Psoas muscle (tissue), 8 donors: Measurements from ENCODE around the gene PRRG1. TPM values are rescaled to one million over a fixed set of nuclear protein-coding genes. Genes with fewer than 3 reads are reported as not detected.
A peak's percentile ranks its signal among the peaks of the same experiment; 100 is the strongest.

Experiments used
- ATAC-seq, 4 donors: fragments of 200-7000 bp; cut with Tn5 transposase; one replicate each; pipeline ENCODE4 v1.9.1; 2020; ENCODE audit warnings: moderate library complexity in 3 of 4, mild to moderate bottlenecking in 2 of 4
- DNase-seq, 2 donors: peaks; one replicate each; pipeline ENCODE4 v3.0.0-alpha.2; 2020
- H3K27ac ChIP-seq: fragments of 200-600 bp; one replicate; pipeline ENCODE4 v1.8.0; 2022
- H3K27me3 ChIP-seq, 3 donors: fragments of 200-600 bp in 1 of 3; one replicate each; pipeline versions ENCODE4 v1.6.1 to v1.8.0; 2013 to 2022; ENCODE audit warnings: low read length in 2 of 3, mild to moderate bottlenecking in 2 of 3, moderate library complexity in 1 of 3; ENCODE audit not compliant: insufficient read depth in 3 of 3
- H3K36me3 ChIP-seq, 2 donors: fragments of 200-600 bp in 1 of 2; one replicate each; pipeline versions ENCODE4 v1.6.1 to v1.8.0; 2013 to 2022; ENCODE audit warnings: low read depth in 1 of 2, mild to moderate bottlenecking in 1 of 2, moderate library complexity in 1 of 2; ENCODE audit not compliant: insufficient read depth in 1 of 2
- H3K4me1 ChIP-seq: fragments of 200-600 bp; one replicate; pipeline ENCODE4 v1.8.0; 2022
- H3K4me3 ChIP-seq: fragments of 200-600 bp; one replicate; pipeline ENCODE4 v1.8.0; 2022; ENCODE audit warnings: mild to moderate bottlenecking
- H3K9me3 ChIP-seq: fragments of 200-600 bp; one replicate; pipeline ENCODE4 v1.8.0; 2022
- CTCF ChIP-seq: fragments of 200-600 bp; IDR thresholded peaks from one replicate; pipeline ENCODE4 v1.8.0; 2022; ENCODE audit warnings: antibody characterized with exemption
- WGBS, 3 donors: extraction: QIAGEN DNeasy Blood & Tissue Kit; methylation state at CpG; one replicate each; pipeline versions ENCODE4 v1.1.6 to v1.1.7; 2013; 5-methylcytosine and 5-hydroxymethylcytosine counted together
- intact Hi-C, 2 donors: fragments of 100-400 bp; cut with DNase I; formaldehyde crosslinking; loops; one replicate each; pipeline versions ENCODE4 v1.11.0 to v1.14.2; 2022
- polyA plus RNA-seq, 3 donors: library from polyadenylated mRNA; stranded (reverse); fragments of 200-250 nt; gene quantifications; one replicate each; pipeline ENCODE4 v1.2.3, GENCODE V29; 2013
- total RNA-seq, 4 donors: library from RNA; stranded (reverse); fragmentation: NEBNext Ultra II Directional in 2 of 4; extraction: Animal tissue kit (Norgen Biotek cat#: 25700) in 2 of 4; gene quantifications; one replicate each; pipeline versions ENCODE4 v1.2.1 to v1.2.4, GENCODE V29; 2021 to 2023
- donor health status: healthy with polysubstance abuse.
- donor health status: DM: no; HTN: no; CAD: no; lungs with moderate emphysema.
- donor health status: Bipolar disorder and iron deficiency.
- donor health status: healthy.
- donor health status: DM: yes; HTN: yes; CAD: no.
- donor health status: DM: no; HTN: no; CAD: no.
- donor health status: DM: no; HTN: no; CAD: no.
- donor health status: DM: yes; HTN: yes; CAD: no.

PRRG1 gene
- total and polyA plus RNA-seq, 7 donors = 2.5 to 21.3 (median 8.8) TPM

- Histone ChIP-seq H3K27ac (no peak overlapping the region), H3K4me1 (peaks cover 27% of the 10 kb centered on the region), H3K27me3 (no peaks in the 10 kb centered on the region), H3K4me3 (no peak overlapping the region), H3K9me3 (no peaks in the 10 kb centered on the region), H3K36me3 (no peaks in the 10 kb centered on the region)
- ATAC-seq = no peak
- intact Hi-C loops = no loop called here
- no peak for TF ChIP-seq CTCF
- WGBS, 3 donors = 50 to 83% (median 67%) methylated on average over 1 of the region's 1 CpG
- DNase-seq = no peak
These were observed 29.7 kb downstream of the PRRG1 start for GRCh38 chrX:37378830-37379229.

GRCh38 chrX:37380256-37380655 is 31.1 kb downstream of the PRRG1 start:
- Histone ChIP-seq H3K4me1 (peaks cover 27% of the 10 kb centered on the region), H3K27me3 (no peaks in the 10 kb centered on the region), H3K36me3 (no peaks in the 10 kb centered on the region), H3K9me3 (no peaks in the 10 kb centered on the region), H3K27ac (peak overlapping the region; percentile 62), H3K4me3 (no peak overlapping the region)
- intact Hi-C loops = no loop called here
- DNase-seq (no peak), ATAC-seq (no peak)
- no peak for TF ChIP-seq CTCF

GRCh38 chrX:37380924-37381323 is 31.8 kb downstream of the PRRG1 start:
- ATAC-seq (peak; percentile 62 to 86 (median 76)), DNase-seq (no peak)
- 34 to 43% (median 39%) methylated on average over 2 of the region's 2 CpGs for WGBS, 3 donors
- Histone ChIP-seq H3K27ac (peak overlapping the region; percentile 62), H3K9me3 (no peaks in the 10 kb centered on the region), H3K27me3 (no peaks in the 10 kb centered on the region), H3K36me3 (no peaks in the 10 kb centered on the region), H3K4me3 (no peak overlapping the region), H3K4me1 (peaks cover 23% of the 10 kb centered on the region)
- TF ChIP-seq CTCF = no peak
- intact Hi-C loops = no loop called here

- H3K27ac ChIP-seq = peak overlapping the region; percentile 62
- H3K36me3 ChIP-seq = no peaks in the 10 kb centered on the region
- no peak overlapping the region for H3K4me3 ChIP-seq
- intact Hi-C loops = no loop called here
- ATAC-seq (peak; percentile 73 to 86 (median 78)), DNase-seq (no peak)
- H3K4me1 ChIP-seq = peaks cover 17% of the 10 kb centered on the region
- no peak for TF ChIP-seq CTCF
- H3K9me3 ChIP-seq = no peaks in the 10 kb centered on the region
- no peaks in the 10 kb centered on the region for H3K27me3 ChIP-seq
These were observed 34.1 kb downstream of the PRRG1 start for GRCh38 chrX:37383313-37383712.

- Histone ChIP-seq H3K36me3 (no peaks in the 10 kb centered on the region), H3K4me1 (peaks cover 5% of the 10 kb centered on the region), H3K9me3 (peaks cover 4% of the 10 kb centered on the region), H3K27ac (no peak overlapping the region), H3K4me3 (no peak overlapping the region), H3K27me3 (no peaks in the 10 kb centered on the region)
- intact Hi-C loops = no loop called here
- WGBS, 3 donors = 89 to 97% (median 97%) methylated on average over 4 of the region's 4 CpGs
- TF ChIP-seq CTCF = no peak
- DNase-seq = no peak
- ATAC-seq = no peak
These were observed 39.2 kb downstream of the PRRG1 start for GRCh38 chrX:37388413-37388812.
